ENCODE measurements around the gene DAB2IP.

GRCh38 chr9:121701736-121702261 is 50.4 kb downstream of the DAB2IP start:
- TF ChIP-seq, protein P1, sequence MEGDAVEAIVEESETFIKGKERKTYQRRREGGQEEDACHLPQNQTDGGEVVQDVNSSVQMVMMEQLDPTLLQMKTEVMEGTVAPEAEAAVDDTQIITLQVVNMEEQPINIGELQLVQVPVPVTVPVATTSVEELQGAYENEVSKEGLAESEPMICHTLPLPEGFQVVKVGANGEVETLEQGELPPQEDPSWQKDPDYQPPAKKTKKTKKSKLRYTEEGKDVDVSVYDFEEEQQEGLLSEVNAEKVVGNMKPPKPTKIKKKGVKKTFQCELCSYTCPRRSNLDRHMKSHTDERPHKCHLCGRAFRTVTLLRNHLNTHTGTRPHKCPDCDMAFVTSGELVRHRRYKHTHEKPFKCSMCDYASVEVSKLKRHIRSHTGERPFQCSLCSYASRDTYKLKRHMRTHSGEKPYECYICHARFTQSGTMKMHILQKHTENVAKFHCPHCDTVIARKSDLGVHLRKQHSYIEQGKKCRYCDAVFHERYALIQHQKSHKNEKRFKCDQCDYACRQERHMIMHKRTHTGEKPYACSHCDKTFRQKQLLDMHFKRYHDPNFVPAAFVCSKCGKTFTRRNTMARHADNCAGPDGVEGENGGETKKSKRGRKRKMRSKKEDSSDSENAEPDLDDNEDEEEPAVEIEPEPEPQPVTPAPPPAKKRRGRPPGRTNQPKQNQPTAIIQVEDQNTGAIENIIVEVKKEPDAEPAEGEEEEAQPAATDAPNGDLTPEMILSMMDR (IDR thresholded peaks at IDR 0.05; ENCODE audit: borderline replicate concordance, extremely low read depth, low read length, poor library complexity, severe bottlenecking): no peak
- TF ChIP-seq EZH2 (IDR thresholded peaks at IDR 0.05; ENCODE audit: borderline replicate concordance, low read depth, low read length, severe bottlenecking): no peak

Data from DND-41 (cell line).